ENCODE data around the gene SH2B3.

Gene SH2B3

GRCh38 chr12:111436811-111437210 is 31.1 kb downstream of the SH2B3 start:
- no peak overlapping the region for H3K27ac ChIP-seq (ENCODE audit: low read depth, low read length)
- TF ChIP-seq CTCF (IDR thresholded peaks at IDR 0.05; ENCODE audit: low read depth, low read length, poor library complexity, severe bottlenecking) (no peak), EZH2phosphoT487 (IDR thresholded peaks at IDR 0.05; ENCODE audit: borderline replicate concordance, low read length) (no peak)
- H3K9me2 ChIP-seq (replicated peaks; ENCODE audit: control insufficient read depth, low read length): no peaks in the 10 kb centered on the region
- no peaks in the 10 kb centered on the region for H3K36me3 ChIP-seq (ENCODE audit: control insufficient read depth, low read length)
- no peak overlapping the region for H3K4me3 ChIP-seq (ENCODE audit: low read length)
- peaks cover 62% of the 10 kb centered on the region for H3K79me2 ChIP-seq (ENCODE audit: control insufficient read depth, low read length)
- no peaks in the 10 kb centered on the region for H3K27me3 ChIP-seq (ENCODE audit: control insufficient read depth, low read length)
- H3K9me3 ChIP-seq (ENCODE audit: control insufficient read depth, insufficient read depth, low read length): no peaks in the 10 kb centered on the region
- peaks cover 5% of the 10 kb centered on the region for H3F3A ChIP-seq (ENCODE audit: control insufficient read depth, insufficient read depth)
- H3K4me1 ChIP-seq (ENCODE audit: control insufficient read depth, low read length): peaks cover 45% of the 10 kb centered on the region
- H3K4me2 ChIP-seq (ENCODE audit: low read length): no peak overlapping the region
- H4K20me1 ChIP-seq (ENCODE audit: control insufficient read depth, insufficient read depth, low read depth, low read length): peaks cover 13% of the 10 kb centered on the region; the same call in 1 of the 2 replicates

GRCh38 chr12:111437816-111438454 is 32.2 kb downstream of the SH2B3 start:
- Histone ChIP-seq H3K36me3 (ENCODE audit: control insufficient read depth, low read length) (peaks cover 9% of the 10 kb centered on the region), H3K4me3 (ENCODE audit: low read length) (no peak overlapping the region), H3K27me3 (ENCODE audit: control insufficient read depth, low read length) (no peaks in the 10 kb centered on the region), H3K4me1 (ENCODE audit: control insufficient read depth, low read length) (peaks cover 41% of the 10 kb centered on the region), H4K20me1 (ENCODE audit: control insufficient read depth, insufficient read depth, low read depth, low read length) (peaks cover 12% of the 10 kb centered on the region; the same call in 1 of the 2 replicates), H3F3A (ENCODE audit: control insufficient read depth, insufficient read depth) (peaks cover 5% of the 10 kb centered on the region), H3K27ac (ENCODE audit: low read depth, low read length) (no peak overlapping the region), H3K79me2 (ENCODE audit: control insufficient read depth, low read length) (peaks cover 54% of the 10 kb centered on the region), H3K9me3 (ENCODE audit: control insufficient read depth, insufficient read depth, low read length) (no peaks in the 10 kb centered on the region), H3K4me2 (ENCODE audit: low read length) (peak overlapping the region; percentile 21; the same call in 1 of the 2 replicates), H3K9me2 (replicated peaks; ENCODE audit: control insufficient read depth, low read length) (no peaks in the 10 kb centered on the region)
- TF ChIP-seq EZH2phosphoT487 (IDR thresholded peaks at IDR 0.05; ENCODE audit: borderline replicate concordance, low read length) (no peak), CTCF (IDR thresholded peaks at IDR 0.05; ENCODE audit: low read depth, low read length, poor library complexity, severe bottlenecking) (no peak)

GRCh38 chr12:111438481-111438880 is 32.8 kb downstream of the SH2B3 start:
- Histone ChIP-seq H3K9me2 (replicated peaks; ENCODE audit: control insufficient read depth, low read length) (no peaks in the 10 kb centered on the region), H4K20me1 (ENCODE audit: control insufficient read depth, insufficient read depth, low read depth, low read length) (peaks cover 17% of the 10 kb centered on the region), H3K79me2 (ENCODE audit: control insufficient read depth, low read length) (peaks cover 52% of the 10 kb centered on the region), H3K27me3 (ENCODE audit: control insufficient read depth, low read length) (no peaks in the 10 kb centered on the region), H3K4me1 (ENCODE audit: control insufficient read depth, low read length) (peaks cover 39% of the 10 kb centered on the region), H3K36me3 (ENCODE audit: control insufficient read depth, low read length) (peaks cover 14% of the 10 kb centered on the region), H3F3A (ENCODE audit: control insufficient read depth, insufficient read depth) (peaks cover 5% of the 10 kb centered on the region), H3K27ac (ENCODE audit: low read depth, low read length) (no peak overlapping the region), H3K9me3 (ENCODE audit: control insufficient read depth, insufficient read depth, low read length) (no peaks in the 10 kb centered on the region), H3K4me2 (ENCODE audit: low read length) (peak overlapping the region; percentile 21), H3K4me3 (ENCODE audit: low read length) (no peak overlapping the region)
- TF ChIP-seq CTCF (IDR thresholded peaks at IDR 0.05; ENCODE audit: low read depth, low read length, poor library complexity, severe bottlenecking) (no peak), EZH2phosphoT487 (IDR thresholded peaks at IDR 0.05; ENCODE audit: borderline replicate concordance, low read length) (no peak)

All from DOHH2 (cell line).